GM12878 (cell line): Measurements from ENCODE around the gene SUFU.

Experiments
- CTCF ChIP-seq, 3 experiments: IDR thresholded peaks in 2 of 3; conservative IDR thresholded peaks in 1 of 3; 2 replicates each; pipeline ENCODE4 v1.5.1; 2011; ENCODE audit warnings: low read depth in 3 of 3, low read length in 3 of 3, mild to moderate bottlenecking in 3 of 3, control low read depth in 2 of 3, moderate library complexity in 2 of 3, inconsistent platforms in 1 of 3, mixed read lengths in 1 of 3; ENCODE audit not compliant: control insufficient read depth in 2 of 3, insufficient read depth in 1 of 3; ENCODE audit errors: extremely low read depth in 1 of 3
- PAX8 ChIP-seq: fragments of 450-650 bp; IDR thresholded peaks from 2 replicates; pipeline ENCODE4 v1.6.1; 2017; ENCODE audit warnings: mild to moderate bottlenecking, moderate library complexity
- RBBP5 ChIP-seq: fragments of 200-600 bp; sonication (generic); conservative IDR thresholded peaks from 2 replicates; pipeline ENCODE4 v1.6.1; 2016

- TF ChIP-seq CTCF (IDR thresholded peaks at IDR 0.05 in 2 of 3, conservative IDR thresholded peaks at IDR 0.05 in 1 of 3; ENCODE audit: control insufficient read depth in 2 of 3, extremely low read depth in 1 of 3, insufficient read depth in 1 of 3, low read depth in 3 of 3, low read length in 3 of 3) (no peak), RBBP5 (no peak), PAX8 (no peak)
Observed at GRCh38 chr10:102462512-102463054, 41.2 kb upstream of the SUFU start.
